Mesodermal cell (in vitro differentiated cells): ENCODE measurements around the gene TMEM198.

ENCODE experiments used
- H3K27ac ChIP-seq: 2 replicates; pipeline ENCODE4 v1.7.0; 2013; ENCODE audit warnings: mild to moderate bottlenecking, low read depth, low read length, moderate library complexity; ENCODE audit not compliant: severe bottlenecking
- H3K36me3 ChIP-seq: 2 replicates; pipeline ENCODE4 v1.7.1; 2013; ENCODE audit warnings: mild to moderate bottlenecking, low read length, moderate library complexity; ENCODE audit not compliant: control insufficient read depth, insufficient read depth
- H3K4me1 ChIP-seq: one replicate; pipeline ENCODE4 v1.7.1; 2013; ENCODE audit warnings: mild to moderate bottlenecking, low read length; ENCODE audit not compliant: insufficient read depth, control insufficient read depth, poor library complexity, severe bottlenecking
- H3K4me3 ChIP-seq: 2 replicates; pipeline ENCODE4 v1.7.0; 2013; ENCODE audit warnings: low read length, control low read depth, mild to moderate bottlenecking; ENCODE audit not compliant: insufficient read depth, poor library complexity, severe bottlenecking; ENCODE audit errors: extremely low read depth
- H3K9me3 ChIP-seq: 2 replicates; pipeline ENCODE4 v1.7.1; 2013; ENCODE audit warnings: mild to moderate bottlenecking, low read length, moderate library complexity; ENCODE audit not compliant: control insufficient read depth
- WGBS, 2 experiments: methylation state at CpG; one replicate each; pipeline ENCODE4 v1.1.5; 2013; ENCODE audit warnings: missing lambda C conversion rate in 2 of 2; ENCODE audit not compliant: insufficient coverage in 2 of 2; 5-methylcytosine and 5-hydroxymethylcytosine counted together

Gene TMEM198

GRCh38 chr2:219567791-219568361 lies 24.0 kb downstream of the TMEM198 start:
- Histone ChIP-seq H3K27ac (no peak overlapping the region), H3K4me1 (peaks cover 22% of the 10 kb centered on the region), H3K36me3 (peaks cover 54% of the 10 kb centered on the region), H3K9me3 (no peaks in the 10 kb centered on the region), H3K4me3 (no peak overlapping the region)
- WGBS, 2 experiments, result 93% methylated on average over 31 to 35 of the region's 35 CpGs

- Histone ChIP-seq H3K4me3 (no peak overlapping the region), H3K27ac (no peak overlapping the region), H3K9me3 (no peaks in the 10 kb centered on the region), H3K4me1 (peaks cover 22% of the 10 kb centered on the region), H3K36me3 (peaks cover 53% of the 10 kb centered on the region)
- 89 to 96% methylated on average over 3 to 4 of the region's 6 CpGs for WGBS, 2 experiments
These were observed 25.2 kb downstream of the TMEM198 start for GRCh38 chr2:219569041-219569440.

- peaks cover 22% of the 10 kb centered on the region for H3K4me1 ChIP-seq
- no peaks in the 10 kb centered on the region for H3K9me3 ChIP-seq
- H3K36me3 ChIP-seq, result peaks cover 47% of the 10 kb centered on the region
- 74 to 94% methylated on average over 4 of the region's 6 CpGs for WGBS, 2 experiments
- peak overlapping the region; percentile 58 for H3K4me3 ChIP-seq
- no peak overlapping the region for H3K27ac ChIP-seq
These were observed 25.8 kb downstream of the TMEM198 start for GRCh38 chr2:219569635-219570034.

- whole genome bisulfite sequencing, 2 experiments, result 15 to 34% methylated on average over 41 to 91 of the region's 95 CpGs
- Histone ChIP-seq H3K27ac (no peak overlapping the region), H3K36me3 (peaks cover 40% of the 10 kb centered on the region), H3K4me3 (peak overlapping the region; percentile 58), H3K9me3 (no peaks in the 10 kb centered on the region), H3K4me1 (peaks cover 22% of the 10 kb centered on the region)
These were observed 26.5 kb downstream of the TMEM198 start for GRCh38 chr2:219570194-219570923.

- Histone ChIP-seq H3K4me1 (peaks cover 22% of the 10 kb centered on the region), H3K4me3 (peak overlapping the region; percentile 58), H3K9me3 (no peaks in the 10 kb centered on the region), H3K27ac (no peak overlapping the region), H3K36me3 (peaks cover 39% of the 10 kb centered on the region)
- 0% methylated on average over 21 to 29 of the region's 55 CpGs for WGBS, 2 experiments
These were observed 27.1 kb downstream of the TMEM198 start for GRCh38 chr2:219570924-219571310.

- Histone ChIP-seq H3K4me1 (peaks cover 24% of the 10 kb centered on the region), H3K9me3 (no peaks in the 10 kb centered on the region), H3K27ac (peak within 1 kb of the TSS; percentile 89), H3K36me3 (peaks cover 34% of the 10 kb centered on the region), H3K4me3 (peak within 1 kb of the TSS; percentile 58)
- WGBS, 2 experiments, result 5 to 8% methylated on average over 17 to 33 of the region's 42 CpGs
These were observed 27.7 kb downstream of the TMEM198 start, which contains the start of gene OBSL1 for GRCh38 chr2:219571311-219572236. Gene OBSL1, minus strand, starts transcription at chr2:219571539. Its CDS starts 307 bp downstream, at chr2:219571232.

GRCh38 chr2:219572237-219573001 lies 28.6 kb downstream of the TMEM198 start, which contains the start of gene INHA:
Gene INHA, plus strand, starts transcription at chr2:219572310. Its CDS starts 65 bp downstream, at chr2:219572375.
- Histone ChIP-seq H3K27ac (peak within 1 kb of the TSS; percentile 89), H3K36me3 (peaks cover 27% of the 10 kb centered on the region), H3K4me3 (peak within 1 kb of the TSS; percentile 58), H3K9me3 (no peaks in the 10 kb centered on the region), H3K4me1 (peaks cover 31% of the 10 kb centered on the region)
- WGBS, 2 experiments, result 93 to 94% methylated on average over 10 to 13 of the region's 13 CpGs

- 92% methylated on average over 2 to 4 of the region's 5 CpGs for WGBS, 2 experiments
- H3K27ac ChIP-seq, result no peak overlapping the region
- peaks cover 31% of the 10 kb centered on the region for H3K4me1 ChIP-seq
- no peaks in the 10 kb centered on the region for H3K9me3 ChIP-seq
- no peak overlapping the region for H3K4me3 ChIP-seq
- H3K36me3 ChIP-seq, result peaks cover 20% of the 10 kb centered on the region
These were observed 29.3 kb downstream of the TMEM198 start for GRCh38 chr2:219573166-219573565.

- no peak overlapping the region for H3K27ac ChIP-seq
- H3K9me3 ChIP-seq, result no peaks in the 10 kb centered on the region
- peaks cover 5% of the 10 kb centered on the region for H3K36me3 ChIP-seq
- no peak overlapping the region for H3K4me3 ChIP-seq
- WGBS, 2 experiments, result 90 to 94% methylated on average over 20 of the region's 22 CpGs
- H3K4me1 ChIP-seq, result peaks cover 29% of the 10 kb centered on the region
These were observed 30.9 kb downstream of the TMEM198 start for GRCh38 chr2:219574484-219575311.
